ENCODE measurements around the gene CDH4. TPM values are rescaled to one million over a fixed set of nuclear protein-coding genes. Genes with fewer than 3 reads are reported as not detected.
A peak's percentile ranks its signal among the peaks of the same experiment; 100 is the strongest.

The CDH4 gene
- total and polyA plus RNA-seq, 2 of the 8 experiments (the other 6 are each of a cell fraction or from before 2014, with no cell fraction given), result 4.3 to 7.9 TPM

- H2AFZ ChIP-seq (ENCODE audit: low read length), result no peak overlapping the region
- H2BK20ac ChIP-seq (ENCODE audit: low read length), result no peak overlapping the region
- H3K9me3 ChIP-seq (ENCODE audit: insufficient read depth in 2 of 2, low read depth in 1 of 2, low read length in 1 of 2), result peaks cover under 1 to 11% of the 10 kb centered on the region in 2 experiments; a peak in 1 of 4 replicates
- H3K23ac ChIP-seq (ENCODE audit: insufficient read length), result no peak overlapping the region
- no peak overlapping the region for H4K8ac ChIP-seq (ENCODE audit: extremely low read depth, insufficient read depth, low read length)
- no peak overlapping the region for H2BK120ac ChIP-seq (replicated peaks; ENCODE audit: low read depth, low read length)
- H2BK15ac ChIP-seq (ENCODE audit: low read length), result no peak overlapping the region
- CTCF ChIA-PET (ENCODE audit: partially characterized antibody), result interaction anchor here (1.2 kb wide), 1 partner anchor 21 kb away, joined by 3 read pairs; no protein-coding TSS in a partner anchor
- H4K20me1 ChIP-seq (replicated peaks in 1 of 2; ENCODE audit: control insufficient read depth in 1 of 2, insufficient read depth in 2 of 2, low read length in 2 of 2), result peaks cover 0 to 8% of the 10 kb centered on the region in 2 experiments
- H3K4me3 ChIP-seq (ENCODE audit: extremely low read depth in 1 of 4, insufficient read depth in 2 of 4, low read depth in 3 of 4, low read length in 4 of 4), result no peak overlapping the region
- FAIRE-seq, result no peak
- DNase-seq (ENCODE audit: low read depth in 1 of 2, low spot score in 2 of 2), result peak in 1 of 2 experiments; percentile 39
- H3K27ac ChIP-seq (ENCODE audit: low read depth, low read length), result no peak overlapping the region
- POLR2A ChIA-PET (ENCODE audit: partially characterized antibody), result no interaction called here
- H3K36me3 ChIP-seq (ENCODE audit: control insufficient read depth in 2 of 4, insufficient read depth in 4 of 4, low read length in 3 of 4), result no peaks in the 10 kb centered on the region
- no peak overlapping the region; the same call in 1 of the 2 replicates for H2BK12ac ChIP-seq (ENCODE audit: low read depth, low read length)
- H3K4me1 ChIP-seq (replicated peaks in 1 of 4; ENCODE audit: control insufficient read depth in 3 of 4, insufficient read depth in 4 of 4, low read length in 3 of 4), result no peaks in the 10 kb centered on the region
- H3K4me2 ChIP-seq (ENCODE audit: insufficient read depth in 1 of 2, low read depth in 2 of 2, low read length in 2 of 2), result no peak overlapping the region
- no peak overlapping the region for H2AK5ac ChIP-seq (ENCODE audit: low read depth, low read length)
- no peak overlapping the region for H2BK5ac ChIP-seq (ENCODE audit: low read depth, low read length)
- no peaks in the 10 kb centered on the region; the same call in 1 of the 2 replicates for H3K79me1 ChIP-seq (ENCODE audit: low read depth, low read length)
- no peaks in the 10 kb centered on the region for H3K79me2 ChIP-seq (ENCODE audit: control insufficient read depth in 1 of 2, insufficient read depth in 2 of 2, low read length in 2 of 2)
- no peak overlapping the region for H3K9ac ChIP-seq (replicated peaks in 1 of 4; ENCODE audit: extremely low read depth in 1 of 4, low read depth in 3 of 4, low read length in 3 of 4)
- no peak overlapping the region for H4K5ac ChIP-seq (ENCODE audit: insufficient read length, low read depth, low read length)
- no peak overlapping the region for H3K18ac ChIP-seq (ENCODE audit: extremely low read depth, low read length)
- H3K14ac ChIP-seq (ENCODE audit: insufficient read length), result no peak overlapping the region
- 82% methylated on average over 15 of the region's 15 CpGs; no CpG with 5 or more reads in 1 of the 2 experiments for WGBS, 2 experiments (ENCODE audit: extremely low coverage in 1 of 2, insufficient coverage in 1 of 2, insufficient read length in 1 of 2, insufficient replicate concordance in 2 of 2, low coverage in 1 of 2, low lambda C conversion rate in 2 of 2, missing lambda C conversion rate in 1 of 2)
- no peak overlapping the region for H3K56ac ChIP-seq (replicated peaks; ENCODE audit: insufficient read length, low read depth, low read length)
- H4K91ac ChIP-seq (replicated peaks; ENCODE audit: insufficient read length, low read length), result no peak overlapping the region
- H3K23me2 ChIP-seq (ENCODE audit: low read depth, low read length), result peaks cover under 1% of the 10 kb centered on the region; the same call in 1 of the 2 replicates
- peaks cover 0 to 3% (median 0%) of the 10 kb centered on the region in 4 experiments; a peak in 2 of 7 replicates for H3K27me3 ChIP-seq (replicated peaks in 1 of 4; ENCODE audit: control insufficient read depth in 3 of 4, extremely low read depth in 1 of 4, insufficient read depth in 3 of 4, low read length in 3 of 4)
- H3K4ac ChIP-seq (replicated peaks; ENCODE audit: insufficient read length, low read depth, low read length), result no peak overlapping the region
- no peak for TF ChIP-seq EZH2 (IDR thresholded peaks at IDR 0.05; ENCODE audit: low read depth, low read length, severe bottlenecking)
- TF ChIP-seq MAFK (IDR thresholded peaks at IDR 0.05; ENCODE audit: low read depth, low read length), result no peak
- TF ChIP-seq NRF1 (IDR thresholded peaks at IDR 0.05; ENCODE audit: low read depth, low read length), result no peak
- TF ChIP-seq RFX5 (IDR thresholded peaks at IDR 0.05; ENCODE audit: borderline replicate concordance, low read depth, low read length), result no peak
- TF ChIP-seq USF2 (IDR thresholded peaks at IDR 0.05; ENCODE audit: low read length), result no peak
- TF ChIP-seq EGR1 (IDR thresholded peaks at IDR 0.05; ENCODE audit: borderline replicate concordance, low read depth, low read length), result no peak
- TF ChIP-seq, protein P1, sequence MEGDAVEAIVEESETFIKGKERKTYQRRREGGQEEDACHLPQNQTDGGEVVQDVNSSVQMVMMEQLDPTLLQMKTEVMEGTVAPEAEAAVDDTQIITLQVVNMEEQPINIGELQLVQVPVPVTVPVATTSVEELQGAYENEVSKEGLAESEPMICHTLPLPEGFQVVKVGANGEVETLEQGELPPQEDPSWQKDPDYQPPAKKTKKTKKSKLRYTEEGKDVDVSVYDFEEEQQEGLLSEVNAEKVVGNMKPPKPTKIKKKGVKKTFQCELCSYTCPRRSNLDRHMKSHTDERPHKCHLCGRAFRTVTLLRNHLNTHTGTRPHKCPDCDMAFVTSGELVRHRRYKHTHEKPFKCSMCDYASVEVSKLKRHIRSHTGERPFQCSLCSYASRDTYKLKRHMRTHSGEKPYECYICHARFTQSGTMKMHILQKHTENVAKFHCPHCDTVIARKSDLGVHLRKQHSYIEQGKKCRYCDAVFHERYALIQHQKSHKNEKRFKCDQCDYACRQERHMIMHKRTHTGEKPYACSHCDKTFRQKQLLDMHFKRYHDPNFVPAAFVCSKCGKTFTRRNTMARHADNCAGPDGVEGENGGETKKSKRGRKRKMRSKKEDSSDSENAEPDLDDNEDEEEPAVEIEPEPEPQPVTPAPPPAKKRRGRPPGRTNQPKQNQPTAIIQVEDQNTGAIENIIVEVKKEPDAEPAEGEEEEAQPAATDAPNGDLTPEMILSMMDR (IDR thresholded peaks at IDR 0.05; ENCODE audit: control extremely low read depth in 1 of 3, insufficient read depth in 1 of 3, low read depth in 1 of 3, low read length in 3 of 3), result no peak
- TF ChIP-seq PHF8 (conservative IDR thresholded peaks at IDR 0.05; ENCODE audit: low read depth, low read length), result no peak
Measured at GRCh38 chr20:61287583-61288275, 35.7 kb downstream of the CDH4 start.

Measured in H1 (cell line).